ENCODE data around the gene CHKA. TPM values are rescaled to one million over a fixed set of nuclear protein-coding genes. Genes with fewer than 3 reads are reported as not detected.

Gene CHKA
- total RNA-seq, 2 donors from 2014 or later = 50.1 to 83.7 TPM

- H3K36me3 ChIP-seq = peaks cover 15% of the 10 kb centered on the region
- H3K4me3 ChIP-seq = no peak overlapping the region
- no peak for DNase-seq
- no peaks in the 10 kb centered on the region for H3K27me3 ChIP-seq
- no peak for TF ChIP-seq CTCF (IDR thresholded peaks at IDR 0.05)
- intact Hi-C loops (cut with DNase I) = no loop called here
- H3K27ac ChIP-seq = no peak overlapping the region
- no peaks in the 10 kb centered on the region for H3K9me3 ChIP-seq
- no peaks in the 10 kb centered on the region for H3K4me1 ChIP-seq
- no peak overlapping the region for H3K9ac ChIP-seq (ENCODE audit: low read depth in 2 of 2, low read length in 2 of 2)
Measured at GRCh38 chr11:68051191-68052136, 69.7 kb downstream of the CHKA start.

GRCh38 chr11:68050371-68050841, 70.8 kb downstream of the CHKA start:
- H3K9me3 ChIP-seq = no peaks in the 10 kb centered on the region
- no peak for DNase-seq
- no peak for TF ChIP-seq CTCF (IDR thresholded peaks at IDR 0.05)
- no peak overlapping the region for H3K27ac ChIP-seq
- no peak overlapping the region for H3K9ac ChIP-seq (ENCODE audit: low read depth in 2 of 2, low read length in 2 of 2)
- intact Hi-C loops (cut with DNase I) = no loop called here
- H3K4me1 ChIP-seq = no peaks in the 10 kb centered on the region
- peaks cover 20% of the 10 kb centered on the region for H3K36me3 ChIP-seq
- no peak overlapping the region for H3K4me3 ChIP-seq
- H3K27me3 ChIP-seq = no peaks in the 10 kb centered on the region

- Histone ChIP-seq H3K36me3 (peaks cover 20% of the 10 kb centered on the region), H3K9me3 (no peaks in the 10 kb centered on the region), H3K27me3 (no peaks in the 10 kb centered on the region), H3K9ac (ENCODE audit: low read depth in 2 of 2, low read length in 2 of 2) (no peak overlapping the region), H3K4me1 (no peaks in the 10 kb centered on the region), H3K27ac (no peak overlapping the region), H3K4me3 (no peak overlapping the region)
- intact Hi-C loops (cut with DNase I) = loop anchor here (10.0 kb wide), 1 partner anchor 155 kb away; no protein-coding TSS in a partner anchor
- TF ChIP-seq CTCF (IDR thresholded peaks at IDR 0.05) = no peak
- DNase-seq = no peak
Measured at GRCh38 chr11:68049509-68050370, 71.4 kb downstream of the CHKA start.

GRCh38 chr11:68048681-68049508, 72.3 kb downstream of the CHKA start:
- H3K27ac ChIP-seq = no peak overlapping the region
- no peak for TF ChIP-seq CTCF (IDR thresholded peaks at IDR 0.05)
- intact Hi-C loops (cut with DNase I) = loop anchor here (10.0 kb wide), 1 partner anchor 156 kb away; no protein-coding TSS in a partner anchor
- H3K27me3 ChIP-seq = no peaks in the 10 kb centered on the region
- peaks cover 27% of the 10 kb centered on the region for H3K36me3 ChIP-seq
- DNase-seq = no peak
- no peak overlapping the region for H3K9ac ChIP-seq (ENCODE audit: low read depth in 2 of 2, low read length in 2 of 2)
- no peaks in the 10 kb centered on the region for H3K4me1 ChIP-seq
- H3K4me3 ChIP-seq = no peak overlapping the region
- no peaks in the 10 kb centered on the region for H3K9me3 ChIP-seq
